ENCODE data around the gene NMT2. TPM values are rescaled to one million over a fixed set of nuclear protein-coding genes. Genes with fewer than 3 reads are reported as not detected.

Gene NMT2
- total RNA-seq, 1 donor from 2014 or later, result 14.6 TPM

- no peaks in the 10 kb centered on the region for H3K36me3 ChIP-seq (ENCODE audit: control insufficient read depth in 3 of 3, insufficient read depth in 3 of 3, low read length in 3 of 3)
Observed at GRCh38 chr10:15146366-15146765, 22.1 kb downstream of the NMT2 start.

DNA sequence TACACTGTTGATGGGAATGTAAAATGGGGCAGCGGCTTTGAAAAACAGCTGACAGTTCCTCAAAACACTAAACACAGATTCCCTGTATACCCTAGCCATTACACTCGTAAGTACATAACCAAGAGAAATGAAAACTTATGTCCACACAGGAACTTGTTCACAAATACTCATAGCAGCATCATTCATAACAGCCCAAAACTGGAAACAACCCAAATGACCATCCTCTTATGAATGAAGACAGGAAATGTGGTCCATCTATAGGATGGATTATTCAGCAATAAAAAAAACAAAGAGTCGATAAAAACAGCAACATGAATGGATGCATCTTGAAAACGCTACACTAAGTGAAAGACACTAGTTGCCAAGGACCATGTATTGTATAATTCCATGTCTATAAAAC, 23.7 kb downstream of the NMT2 start:
- Histone ChIP-seq H3K9me3 (ENCODE audit: control insufficient read depth in 3 of 3, low read length in 3 of 3) (no peaks in the 10 kb centered on the region), H3K36me3 (ENCODE audit: control insufficient read depth in 3 of 3, insufficient read depth in 3 of 3, low read length in 3 of 3) (peaks cover 4 to 9% (median 5%) of the 10 kb centered on the region in 3 donors), H3K27ac (ENCODE audit: low read depth, low read length) (no peak overlapping the region), H3K4me1 (ENCODE audit: control insufficient read depth in 3 of 3, insufficient read depth in 3 of 3, low read length in 3 of 3) (no peaks in the 10 kb centered on the region), H3K4me3 (ENCODE audit: low read length in 3 of 3) (no peak overlapping the region), H3K9ac (ENCODE audit: low read depth in 1 of 3, low read length in 3 of 3) (no peak overlapping the region), H3K27me3 (ENCODE audit: control insufficient read depth in 3 of 3, insufficient read depth in 3 of 3, low read length in 3 of 3) (no peaks in the 10 kb centered on the region)

More at GRCh38 chr10:15146366-15146765, 22.1 kb downstream of the NMT2 start:
- Histone ChIP-seq H3K4me1 (ENCODE audit: control insufficient read depth in 3 of 3, insufficient read depth in 3 of 3, low read length in 3 of 3) (no peaks in the 10 kb centered on the region), H3K4me3 (ENCODE audit: low read length in 3 of 3) (no peak overlapping the region), H3K9ac (ENCODE audit: low read depth in 1 of 3, low read length in 3 of 3) (no peak overlapping the region), H3K27ac (ENCODE audit: low read depth, low read length) (no peak overlapping the region), H3K27me3 (ENCODE audit: control insufficient read depth in 3 of 3, insufficient read depth in 3 of 3, low read length in 3 of 3) (no peaks in the 10 kb centered on the region), H3K9me3 (ENCODE audit: control insufficient read depth in 3 of 3, low read length in 3 of 3) (no peaks in the 10 kb centered on the region)

- Histone ChIP-seq H3K4me3 (ENCODE audit: low read length in 3 of 3) (no peak overlapping the region), H3K36me3 (ENCODE audit: control insufficient read depth in 3 of 3, insufficient read depth in 3 of 3, low read length in 3 of 3) (peaks cover 7 to 14% (median 8%) of the 10 kb centered on the region in 3 donors), H3K27ac (ENCODE audit: low read depth, low read length) (no peak overlapping the region)
Observed at GRCh38 chr10:15141136-15142054, 27.1 kb downstream of the NMT2 start.

DNA sequence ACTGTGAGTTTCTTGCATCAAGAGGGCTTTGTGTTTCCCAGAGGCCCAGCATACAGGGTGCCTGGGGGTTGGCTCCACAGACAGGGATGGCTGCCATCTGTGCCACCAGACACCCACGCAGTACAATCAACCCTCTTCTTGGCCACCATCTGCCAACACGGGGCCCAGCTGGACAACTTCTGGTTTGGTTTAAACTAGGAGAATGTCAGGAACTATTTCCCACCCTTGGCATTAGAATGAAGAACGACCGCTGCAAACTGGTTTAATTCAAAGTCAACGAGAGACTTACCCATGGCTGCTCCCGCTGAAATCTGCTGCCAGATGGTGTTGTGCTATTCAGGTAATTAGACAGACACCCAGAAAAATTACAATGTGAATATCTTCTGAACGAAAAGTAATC, 27.8 kb downstream of the NMT2 start:
- no peaks in the 10 kb centered on the region for H3K27me3 ChIP-seq (ENCODE audit: control insufficient read depth in 3 of 3, insufficient read depth in 3 of 3, low read length in 3 of 3)
- H3K9me3 ChIP-seq (ENCODE audit: control insufficient read depth in 3 of 3, low read length in 3 of 3), result no peaks in the 10 kb centered on the region
- no peak overlapping the region for H3K9ac ChIP-seq (ENCODE audit: low read depth in 1 of 3, low read length in 3 of 3)
- no peaks in the 10 kb centered on the region for H3K4me1 ChIP-seq (ENCODE audit: control insufficient read depth in 3 of 3, insufficient read depth in 3 of 3, low read length in 3 of 3)
- H3K36me3 ChIP-seq (ENCODE audit: control insufficient read depth in 3 of 3, insufficient read depth in 3 of 3, low read length in 3 of 3), result peaks cover 7 to 15% (median 9%) of the 10 kb centered on the region in 3 donors
- H3K4me3 ChIP-seq (ENCODE audit: low read length in 3 of 3), result no peak overlapping the region
- no peak overlapping the region for H3K27ac ChIP-seq (ENCODE audit: low read depth, low read length)

More at GRCh38 chr10:15141136-15142054, 27.1 kb downstream of the NMT2 start:
- Histone ChIP-seq H3K9ac (ENCODE audit: low read depth in 1 of 3, low read length in 3 of 3) (no peak overlapping the region), H3K4me1 (ENCODE audit: control insufficient read depth in 3 of 3, insufficient read depth in 3 of 3, low read length in 3 of 3) (no peaks in the 10 kb centered on the region), H3K9me3 (ENCODE audit: control insufficient read depth in 3 of 3, low read length in 3 of 3) (no peaks in the 10 kb centered on the region), H3K27me3 (ENCODE audit: control insufficient read depth in 3 of 3, insufficient read depth in 3 of 3, low read length in 3 of 3) (no peaks in the 10 kb centered on the region)

- no peaks in the 10 kb centered on the region for H3K27me3 ChIP-seq (ENCODE audit: control insufficient read depth in 3 of 3, insufficient read depth in 3 of 3, low read length in 3 of 3)
- no peaks in the 10 kb centered on the region for H3K9me3 ChIP-seq (ENCODE audit: control insufficient read depth in 3 of 3, low read length in 3 of 3)
- no peak overlapping the region for H3K4me3 ChIP-seq (ENCODE audit: low read length in 3 of 3)
- no peaks in the 10 kb centered on the region for H3K4me1 ChIP-seq (ENCODE audit: control insufficient read depth in 3 of 3, insufficient read depth in 3 of 3, low read length in 3 of 3)
- no peak overlapping the region for H3K27ac ChIP-seq (ENCODE audit: low read depth, low read length)
- H3K36me3 ChIP-seq (ENCODE audit: control insufficient read depth in 3 of 3, insufficient read depth in 3 of 3, low read length in 3 of 3), result peaks cover 22 to 44% (median 39%) of the 10 kb centered on the region in 3 donors
- H3K9ac ChIP-seq (ENCODE audit: low read depth in 1 of 3, low read length in 3 of 3), result no peak overlapping the region
Observed at GRCh38 chr10:15137636-15138035, 30.9 kb downstream of the NMT2 start.

- Histone ChIP-seq H3K4me1 (ENCODE audit: control insufficient read depth in 3 of 3, insufficient read depth in 3 of 3, low read length in 3 of 3) (no peaks in the 10 kb centered on the region), H3K9me3 (ENCODE audit: control insufficient read depth in 3 of 3, low read length in 3 of 3) (no peaks in the 10 kb centered on the region), H3K4me3 (ENCODE audit: low read length in 3 of 3) (no peak overlapping the region), H3K9ac (ENCODE audit: low read depth in 1 of 3, low read length in 3 of 3) (no peak overlapping the region), H3K27ac (ENCODE audit: low read depth, low read length) (no peak overlapping the region), H3K36me3 (ENCODE audit: control insufficient read depth in 3 of 3, insufficient read depth in 3 of 3, low read length in 3 of 3) (peaks cover 25 to 46% (median 43%) of the 10 kb centered on the region in 3 donors), H3K27me3 (ENCODE audit: control insufficient read depth in 3 of 3, insufficient read depth in 3 of 3, low read length in 3 of 3) (no peaks in the 10 kb centered on the region)
Observed at GRCh38 chr10:15137036-15137359, 31.5 kb downstream of the NMT2 start.

DNA sequence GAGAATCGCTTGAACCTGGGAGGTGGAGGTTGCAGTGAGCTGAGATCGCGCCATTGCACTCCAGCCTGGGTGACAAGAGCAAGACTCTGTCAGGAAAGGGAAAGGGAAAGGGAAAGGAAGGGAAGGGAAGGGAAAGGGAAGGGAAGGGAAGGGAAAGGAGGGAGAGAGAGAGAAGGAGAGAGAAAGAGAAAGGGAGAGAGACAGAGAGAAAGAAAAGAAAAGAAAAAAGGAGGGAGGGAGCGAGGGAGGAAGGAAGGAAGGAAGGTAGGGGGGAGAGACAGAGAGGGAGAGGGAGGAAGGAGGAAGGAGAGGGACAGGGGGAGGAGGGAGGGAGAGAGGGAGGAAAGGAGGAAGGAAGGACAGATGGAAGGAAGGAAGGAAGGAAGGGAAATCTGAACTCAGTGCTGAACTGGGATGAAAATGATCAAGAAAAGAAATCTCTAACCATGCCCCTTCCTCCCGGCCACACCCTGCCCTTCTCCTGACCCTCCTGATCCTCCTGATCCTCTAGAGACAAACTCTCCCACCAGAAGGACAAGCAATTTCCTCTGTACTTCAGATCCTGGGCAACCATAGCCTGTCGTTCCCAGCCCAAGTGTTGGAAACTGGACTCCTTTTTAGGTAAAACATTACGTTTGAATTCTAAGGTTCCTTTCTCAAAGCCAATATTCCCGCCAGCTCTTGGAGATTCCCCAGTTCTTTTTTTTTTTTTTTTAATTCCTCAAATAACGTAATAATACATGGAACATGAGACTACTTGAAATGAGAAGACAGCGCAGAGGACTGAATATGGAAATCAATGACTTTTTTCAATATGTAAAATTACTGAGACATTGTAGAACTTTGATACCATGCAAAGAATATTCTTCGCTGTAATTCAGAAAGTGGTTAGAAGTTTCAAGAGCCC, 32.1 kb downstream of the NMT2 start:
- Histone ChIP-seq H3K4me1 (ENCODE audit: control insufficient read depth in 3 of 3, insufficient read depth in 3 of 3, low read length in 3 of 3) (no peaks in the 10 kb centered on the region), H3K9me3 (ENCODE audit: control insufficient read depth in 3 of 3, low read length in 3 of 3) (no peaks in the 10 kb centered on the region), H3K27ac (ENCODE audit: low read depth, low read length) (no peak overlapping the region), H3K9ac (ENCODE audit: low read depth in 1 of 3, low read length in 3 of 3) (no peak overlapping the region), H3K4me3 (ENCODE audit: low read length in 3 of 3) (no peak overlapping the region), H3K36me3 (ENCODE audit: control insufficient read depth in 3 of 3, insufficient read depth in 3 of 3, low read length in 3 of 3) (peaks cover 28 to 48% (median 46%) of the 10 kb centered on the region in 3 donors), H3K27me3 (ENCODE audit: control insufficient read depth in 3 of 3, insufficient read depth in 3 of 3, low read length in 3 of 3) (no peaks in the 10 kb centered on the region)

DNA sequence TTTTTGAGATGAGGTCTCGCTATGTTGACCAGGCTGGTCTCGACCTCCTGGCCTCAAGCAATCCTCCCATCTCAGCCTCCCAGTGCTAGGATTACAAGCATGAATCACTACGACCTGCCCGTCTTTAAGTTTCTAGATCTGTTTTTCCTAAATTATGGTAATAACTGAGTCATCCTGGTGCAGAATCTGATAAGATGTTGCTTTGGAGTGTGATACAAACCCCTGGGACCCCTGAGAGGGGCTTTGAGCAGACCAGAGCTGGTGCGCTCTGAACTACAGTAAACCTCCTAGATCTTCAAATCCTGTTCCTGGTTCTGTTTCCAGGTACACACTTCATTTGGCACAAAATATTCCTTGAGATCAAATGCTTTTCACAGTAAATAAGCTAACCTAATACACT, 37.2 kb downstream of the NMT2 start:
- H3K9ac ChIP-seq (ENCODE audit: low read depth in 1 of 3, low read length in 3 of 3), result no peak overlapping the region
- H3K4me1 ChIP-seq (ENCODE audit: control insufficient read depth in 3 of 3, insufficient read depth in 3 of 3, low read length in 3 of 3), result no peaks in the 10 kb centered on the region
- no peak overlapping the region for H3K4me3 ChIP-seq (ENCODE audit: low read length in 3 of 3)
- no peaks in the 10 kb centered on the region for H3K9me3 ChIP-seq (ENCODE audit: control insufficient read depth in 3 of 3, low read length in 3 of 3)
- H3K27me3 ChIP-seq (ENCODE audit: control insufficient read depth in 3 of 3, insufficient read depth in 3 of 3, low read length in 3 of 3), result no peaks in the 10 kb centered on the region
- no peak overlapping the region for H3K27ac ChIP-seq (ENCODE audit: low read depth, low read length)
- H3K36me3 ChIP-seq (ENCODE audit: control insufficient read depth in 3 of 3, insufficient read depth in 3 of 3, low read length in 3 of 3), result peaks cover 25 to 44% (median 41%) of the 10 kb centered on the region in 3 donors

DNA sequence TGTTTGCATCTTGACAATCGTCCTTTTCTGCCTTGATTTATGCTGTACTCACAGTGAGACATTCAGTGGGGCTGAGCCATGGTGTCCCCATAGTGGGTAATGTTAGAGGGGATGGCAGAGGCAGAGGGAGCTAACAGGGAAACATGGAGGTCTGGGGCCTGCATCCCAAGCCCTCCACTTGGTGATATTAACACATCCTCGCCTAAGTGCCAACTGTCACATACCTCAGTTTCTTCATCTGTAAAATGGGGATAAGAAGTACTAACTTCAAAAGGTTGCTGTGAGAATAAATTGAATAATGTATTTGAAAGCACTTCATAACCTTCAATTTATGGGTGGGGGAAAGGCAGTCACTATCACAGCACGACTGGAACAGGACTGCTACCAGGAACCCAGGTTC, 43.6 kb downstream of the NMT2 start:
- peaks cover 13 to 24% (median 22%) of the 10 kb centered on the region in 3 donors for H3K36me3 ChIP-seq (ENCODE audit: control insufficient read depth in 3 of 3, insufficient read depth in 3 of 3, low read length in 3 of 3)
- H3K9me3 ChIP-seq (ENCODE audit: control insufficient read depth in 3 of 3, low read length in 3 of 3), result no peaks in the 10 kb centered on the region

GRCh38 chr10:15124190-15124589, 44.3 kb downstream of the NMT2 start:
- Histone ChIP-seq H3K36me3 (ENCODE audit: control insufficient read depth in 3 of 3, insufficient read depth in 3 of 3, low read length in 3 of 3) (peaks cover 18 to 29% (median 28%) of the 10 kb centered on the region in 3 donors), H3K4me3 (ENCODE audit: low read length in 3 of 3) (no peak overlapping the region), H3K9ac (ENCODE audit: low read depth in 1 of 3, low read length in 3 of 3) (no peak overlapping the region), H3K9me3 (ENCODE audit: control insufficient read depth in 3 of 3, low read length in 3 of 3) (no peaks in the 10 kb centered on the region), H3K27me3 (ENCODE audit: control insufficient read depth in 3 of 3, insufficient read depth in 3 of 3, low read length in 3 of 3) (no peaks in the 10 kb centered on the region), H3K4me1 (ENCODE audit: control insufficient read depth in 3 of 3, insufficient read depth in 3 of 3, low read length in 3 of 3) (no peaks in the 10 kb centered on the region), H3K27ac (ENCODE audit: low read depth, low read length) (no peak overlapping the region)

More for the DNA sequence above, 43.6 kb downstream of the NMT2 start:
- Histone ChIP-seq H3K27me3 (ENCODE audit: control insufficient read depth in 3 of 3, insufficient read depth in 3 of 3, low read length in 3 of 3) (no peaks in the 10 kb centered on the region), H3K9ac (ENCODE audit: low read depth in 1 of 3, low read length in 3 of 3) (no peak overlapping the region), H3K4me1 (ENCODE audit: control insufficient read depth in 3 of 3, insufficient read depth in 3 of 3, low read length in 3 of 3) (no peaks in the 10 kb centered on the region), H3K27ac (ENCODE audit: low read depth, low read length) (no peak overlapping the region), H3K4me3 (ENCODE audit: low read length in 3 of 3) (no peak overlapping the region)

Data from skeletal muscle tissue (tissue), 4 donors.